Transverse colon (tissue), 4 donors: ENCODE results near the gene PTPRD. TPM values are rescaled to one million over a fixed set of nuclear protein-coding genes. Genes with fewer than 3 reads are reported as not detected.

Experiments used
- DNase-seq: peaks from one replicate; pipeline ENCODE4 v3.0.0-alpha.2; 2019
- H3K27ac ChIP-seq, 4 donors: fragments of 200-600 bp; sonication (generic); 2 replicates each; pipeline ENCODE4 v1.5.1; 2016 to 2018; ENCODE audit warnings: inconsistent platforms in 4 of 4
- H3K27me3 ChIP-seq: fragments of 200-600 bp; sonication (generic); 2 replicates; pipeline ENCODE4 v1.5.1; 2017; ENCODE audit warnings: inconsistent platforms
- H3K36me3 ChIP-seq, 4 donors: fragments of 200-600 bp; sonication (generic); 2 replicates each; pipeline ENCODE4 v1.5.1; 2017 to 2019; ENCODE audit warnings: inconsistent platforms in 4 of 4
- H3K4me1 ChIP-seq, 4 donors: fragments of 200-600 bp; sonication (generic); 2 replicates each; pipeline ENCODE4 v1.5.1; 2017 to 2020; ENCODE audit warnings: inconsistent platforms in 4 of 4
- H3K4me3 ChIP-seq, 4 donors: fragments of 200-600 bp; sonication (generic); 1 replicate in 1 of 4; 2 replicates in 3 of 4; pipeline versions ENCODE4 v1.5.1 to v1.6.1; 2017 to 2019; ENCODE audit warnings: inconsistent platforms in 4 of 4
- H3K9me3 ChIP-seq, 2 donors: fragments of 200-600 bp; sonication (generic); 2 replicates each; pipeline ENCODE4 v1.5.1; 2017 to 2019; ENCODE audit warnings: inconsistent platforms in 2 of 2
- CTCF ChIP-seq, 5 experiments: fragments of 200-600 bp in 3 of 5; fragments of 450-650 bp in 2 of 5; sonication (generic) in 3 of 5; IDR thresholded peaks; 1 replicate in 2 of 5; 2 replicates in 3 of 5; pipeline ENCODE4 v1.5.1; 2016 to 2017; ENCODE audit warnings: antibody characterized with exemption in 5 of 5, inconsistent platforms in 3 of 5, mild to moderate bottlenecking in 2 of 5, moderate library complexity in 1 of 5
- EP300 ChIP-seq: sonication (generic); formaldehyde crosslinking; IDR thresholded peaks from one replicate; pipeline ENCODE4 v1.6.1; 2017; ENCODE audit warnings: antibody characterized with exemption, low read depth
- POLR2A ChIP-seq: fragments of 450-650 bp; IDR thresholded peaks from one replicate; pipeline ENCODE4 v1.6.1; 2016; ENCODE audit warnings: antibody characterized with exemption, mild to moderate bottlenecking, moderate library complexity
- POLR2AphosphoS5 ChIP-seq, 3 donors: sonication (generic); formaldehyde crosslinking; IDR thresholded peaks; one replicate each; pipeline ENCODE4 v1.6.1; 2016; ENCODE audit warnings: antibody characterized with exemption in 3 of 3
- WGBS, 2 donors: methylation state at CpG; one replicate each; pipeline ENCODE4 v1.1.5; 2018; ENCODE audit warnings: low coverage in 1 of 2; 5-methylcytosine and 5-hydroxymethylcytosine counted together
- in situ Hi-C, 4 donors: fragments of 200-750 bp; cut with MboI; loops; one replicate each; pipeline versions ENCODE4 v1.15.0 to v1.15.1; 2017; ENCODE audit warnings: low sequenced_read_pairs in 3 of 4, low pct_ligation_motif_present in 1 of 4, low pct_unique_long_range_greater_than_20kb in 1 of 4
- intact Hi-C: fragments of 100-400 bp; cut with DNase I; formaldehyde crosslinking; loops from one replicate; pipeline ENCODE4 v1.15.1; 2023; ENCODE audit warnings: low total_unique reads
- total RNA-seq, 4 donors: library from RNA; depleted of rRNA; stranded (reverse); fragments of >200 nt; gene quantifications; one replicate each; pipeline ENCODE4 v1.1.0, GENCODE V29; 2016

The PTPRD gene
- total RNA-seq, 4 donors from 2014 or later = 43.0 to 115 (median 79.1) TPM

- no peak for DNase-seq
- TF ChIP-seq POLR2AphosphoS5 (IDR thresholded peaks at IDR 0.05) (no peak), EP300 (no peak), CTCF (IDR thresholded peaks at IDR 0.05) (no peak), POLR2A (no peak)
- H3K27ac ChIP-seq = no peak overlapping the region
- in situ Hi-C loops = loop anchor here in 1 of 4 donors (25.0 kb wide), 1 partner anchor 108 kb away; no protein-coding TSS in a partner anchor
- no peaks in the 10 kb centered on the region for H3K36me3 ChIP-seq
- H3K27me3 ChIP-seq = no peaks in the 10 kb centered on the region
- intact Hi-C loops = no loop called here
- WGBS, 2 donors = 29 to 40% methylated on average over 3 of the region's 3 CpGs
- H3K4me3 ChIP-seq = no peak overlapping the region
- no peaks in the 10 kb centered on the region for H3K9me3 ChIP-seq
- H3K4me1 ChIP-seq = no peaks in the 10 kb centered on the region
These were observed 708.8 kb downstream of the PTPRD start for GRCh38 chr9:9904041-9904440.

GRCh38 chr9:9901624-9902023, 711.2 kb downstream of the PTPRD start:
- Histone ChIP-seq H3K27me3 (no peaks in the 10 kb centered on the region), H3K36me3 (no peaks in the 10 kb centered on the region), H3K4me3 (no peak overlapping the region), H3K27ac (no peak overlapping the region), H3K4me1 (no peaks in the 10 kb centered on the region), H3K9me3 (no peaks in the 10 kb centered on the region)
- TF ChIP-seq CTCF (IDR thresholded peaks at IDR 0.05) (no peak), POLR2AphosphoS5 (IDR thresholded peaks at IDR 0.05) (no peak), EP300 (no peak), POLR2A (no peak)
- intact Hi-C loops = no loop called here
- in situ Hi-C loops = loop anchor here in 1 of 4 donors (25.0 kb wide), 1 partner anchor 111 kb away; no protein-coding TSS in a partner anchor
- DNase-seq = no peak
- WGBS, 2 donors = 29 to 37% methylated on average over 4 of the region's 4 CpGs

GRCh38 chr9:9893837-9894236, 719.0 kb downstream of the PTPRD start:
- in situ Hi-C loops (no loop called here), intact Hi-C loops (no loop called here)
- 17 to 36% methylated on average over 1 of the region's 1 CpG for WGBS, 2 donors

GRCh38 chr9:9892217-9892616, 720.6 kb downstream of the PTPRD start:
- in situ Hi-C loops = no loop called here
- WGBS, 2 donors = 84 to 85% methylated on average over 3 of the region's 3 CpGs
- intact Hi-C loops = no loop called here

More at GRCh38 chr9:9893837-9894236, 719.0 kb downstream of the PTPRD start:
- H3K9me3 ChIP-seq = no peaks in the 10 kb centered on the region
- no peak overlapping the region for H3K27ac ChIP-seq
- no peaks in the 10 kb centered on the region for H3K27me3 ChIP-seq
- H3K4me3 ChIP-seq = no peak overlapping the region
- no peaks in the 10 kb centered on the region for H3K4me1 ChIP-seq
- no peak for DNase-seq
- no peak for TF ChIP-seq CTCF (IDR thresholded peaks at IDR 0.05)
- TF ChIP-seq POLR2A = no peak
- no peak for TF ChIP-seq EP300
- TF ChIP-seq POLR2AphosphoS5 (IDR thresholded peaks at IDR 0.05) = no peak
- no peaks in the 10 kb centered on the region for H3K36me3 ChIP-seq

More at GRCh38 chr9:9892217-9892616, 720.6 kb downstream of the PTPRD start:
- H3K27ac ChIP-seq = no peak overlapping the region
- H3K36me3 ChIP-seq = no peaks in the 10 kb centered on the region
- no peaks in the 10 kb centered on the region for H3K27me3 ChIP-seq
- no peak overlapping the region for H3K4me3 ChIP-seq
- DNase-seq = no peak
- no peaks in the 10 kb centered on the region for H3K4me1 ChIP-seq
- TF ChIP-seq POLR2AphosphoS5 (IDR thresholded peaks at IDR 0.05) = no peak
- no peak for TF ChIP-seq CTCF (IDR thresholded peaks at IDR 0.05)
- no peak for TF ChIP-seq POLR2A
- no peak for TF ChIP-seq EP300
- H3K9me3 ChIP-seq = no peaks in the 10 kb centered on the region
